ENCODE results near the gene SOX5. TPM values are rescaled to one million over a fixed set of nuclear protein-coding genes. Genes with fewer than 3 reads are reported as not detected.
A peak's percentile ranks its signal among the peaks of the same experiment; 100 is the strongest.

The SOX5 gene
- polyA plus RNA-seq, 1 of the 3 experiments (the other 2 are of a cell fraction): 0.21 TPM

DNA sequence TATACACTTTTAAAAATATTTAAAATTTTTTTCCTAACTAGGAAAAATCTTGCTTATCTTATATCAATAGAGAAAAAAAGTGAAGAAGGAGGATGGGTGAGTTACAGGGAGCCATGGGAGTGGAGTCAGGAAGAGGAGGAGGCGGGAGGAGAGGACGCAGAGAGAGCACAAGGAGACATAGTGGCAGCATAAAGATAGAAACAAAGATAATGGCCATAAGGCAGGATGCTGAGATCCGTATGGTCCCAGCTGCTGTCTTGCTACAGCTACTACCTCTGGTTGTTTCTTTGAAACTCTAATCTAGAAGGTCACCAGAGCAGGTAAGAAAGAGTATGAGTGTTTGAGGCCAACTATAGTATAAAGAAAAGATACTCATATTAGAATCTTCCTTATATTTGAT, 2.6 kb upstream of the SOX5 start:
- POLR2A ChIA-PET: no interaction called here
- no peaks in the 10 kb centered on the region for H3K9me2 ChIP-seq
- peaks cover 0 to 5% of the 10 kb centered on the region in 2 experiments; a peak in 2 of 4 replicates for H3K4me1 ChIP-seq (ENCODE audit: control insufficient read depth in 1 of 2, insufficient read depth in 2 of 2, low read depth in 1 of 2, low read length in 1 of 2)
- 57% methylated on average over 3 of the region's 3 CpGs for WGBS (ENCODE audit: low lambda C conversion rate)
- no peak overlapping the region for H3K27ac ChIP-seq (ENCODE audit: low read depth in 2 of 2, low read length in 1 of 2)
- TF ChIP-seq FOSL2 (IDR thresholded peaks at IDR 0.05; ENCODE audit: borderline replicate concordance, low read depth): no peak
- no peak for TF ChIP-seq FOXJ3 (CRISPR knock-in tag; IDR thresholded peaks at IDR 0.05)
- no peak for TF ChIP-seq EP300 (IDR thresholded peaks at IDR 0.05; ENCODE audit: borderline replicate concordance in 1 of 2, low read depth in 1 of 2, low read length in 1 of 2)
- TF ChIP-seq TAF1 (IDR thresholded peaks at IDR 0.05; ENCODE audit: borderline replicate concordance, low read depth, low read length): no peak
- no peak for TF ChIP-seq MEF2A (IDR thresholded peaks at IDR 0.05; ENCODE audit: borderline replicate concordance, low read depth)
- no peak for TF ChIP-seq RXRA (IDR thresholded peaks at IDR 0.05; ENCODE audit: borderline replicate concordance, low read depth)
- TF ChIP-seq NFIC (IDR thresholded peaks at IDR 0.05; ENCODE audit: borderline replicate concordance): no peak
- no peak for TF ChIP-seq USF2 (IDR thresholded peaks at IDR 0.05; ENCODE audit: borderline replicate concordance, low read depth, low read length)
- TF ChIP-seq FOXM1 (IDR thresholded peaks at IDR 0.05; ENCODE audit: low read depth): no peak
- DNase-seq: no peak
- H2AFZ ChIP-seq (ENCODE audit: low read depth): no peak overlapping the region
- no peak overlapping the region for H3K4me2 ChIP-seq
- H4K20me1 ChIP-seq (ENCODE audit: insufficient read depth): no peaks in the 10 kb centered on the region
- H3K9ac ChIP-seq: no peak overlapping the region
- H3K79me2 ChIP-seq (ENCODE audit: insufficient read depth): no peaks in the 10 kb centered on the region
- CTCF ChIA-PET: interaction anchor here (1.2 kb wide), 1 partner anchor 73 kb away, joined by 3 read pairs; no protein-coding TSS in a partner anchor
- no peaks in the 10 kb centered on the region for H3K36me3 ChIP-seq (replicated peaks in 1 of 2; ENCODE audit: control insufficient read depth in 1 of 2, insufficient read depth in 2 of 2, low read length in 1 of 2)
- H3K4me3 ChIP-seq (ENCODE audit: low read depth in 2 of 2, low read length in 1 of 2): no peak overlapping the region
- no peaks in the 10 kb centered on the region for H3F3A ChIP-seq (replicated peaks; ENCODE audit: insufficient read depth)
- H3K27me3 ChIP-seq (ENCODE audit: insufficient read depth): peaks cover 12% of the 10 kb centered on the region
- no peaks in the 10 kb centered on the region for H3K9me3 ChIP-seq

DNA sequence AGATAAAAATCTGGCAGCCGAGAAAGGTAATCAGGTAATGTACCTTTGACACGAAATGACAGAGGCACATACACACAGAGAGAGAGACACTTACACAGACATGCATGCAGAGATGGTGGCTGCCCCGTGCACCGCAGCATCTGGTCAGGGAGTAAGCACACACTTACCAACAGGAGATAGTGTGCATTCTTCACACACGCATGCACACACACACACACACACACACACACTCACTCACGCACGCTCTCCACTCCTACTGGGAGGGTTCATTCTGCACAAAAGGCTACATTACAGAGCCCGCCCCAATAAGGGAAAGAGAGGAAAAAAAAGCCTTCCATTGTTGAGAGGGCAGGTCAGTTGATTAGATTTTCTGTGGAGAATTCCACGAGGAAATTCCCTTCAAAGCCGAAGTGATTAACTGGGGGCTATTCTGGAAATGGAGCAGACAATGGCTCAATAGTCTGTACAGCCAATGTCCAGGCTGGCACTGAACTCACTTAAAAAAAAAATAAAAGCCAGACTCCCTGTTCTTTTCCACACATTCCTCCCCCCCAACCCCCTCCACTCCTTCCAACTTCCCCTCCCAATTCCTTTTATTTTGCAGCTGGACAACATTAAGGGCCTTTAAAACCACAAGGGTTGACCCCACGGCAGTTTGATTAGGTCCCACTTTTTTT, 1.4 kb upstream of the SOX5 start:
- H3K79me2 ChIP-seq (ENCODE audit: insufficient read depth): no peaks in the 10 kb centered on the region
- no peak overlapping the region for H2AFZ ChIP-seq (ENCODE audit: low read depth)
- no peaks in the 10 kb centered on the region for H4K20me1 ChIP-seq (ENCODE audit: insufficient read depth)
- 15% methylated on average over 11 of the region's 11 CpGs for WGBS (ENCODE audit: low lambda C conversion rate)
- DNase-seq: peak; percentile 9
- H3K4me3 ChIP-seq (ENCODE audit: low read depth in 2 of 2, low read length in 1 of 2): peak overlapping the region in 1 of 2 experiments; percentile 38; a peak in 2 of 4 replicates
- H3K27ac ChIP-seq (ENCODE audit: low read depth in 2 of 2, low read length in 1 of 2): no peak overlapping the region
- ChIA-PET CTCF (no interaction called here), POLR2A (no interaction called here)
- H3K9me2 ChIP-seq: no peaks in the 10 kb centered on the region
- H3F3A ChIP-seq (replicated peaks; ENCODE audit: insufficient read depth): no peaks in the 10 kb centered on the region
- H3K9me3 ChIP-seq: no peaks in the 10 kb centered on the region
- H3K36me3 ChIP-seq (replicated peaks in 1 of 2; ENCODE audit: control insufficient read depth in 1 of 2, insufficient read depth in 2 of 2, low read length in 1 of 2): no peaks in the 10 kb centered on the region
- no peak overlapping the region for H3K9ac ChIP-seq
- peak overlapping the region; percentile 69; the same call in 1 of the 2 replicates for H3K4me2 ChIP-seq
- peaks cover 12% of the 10 kb centered on the region for H3K27me3 ChIP-seq (ENCODE audit: insufficient read depth)
- peaks cover 0 to 5% of the 10 kb centered on the region in 2 experiments; a peak in 2 of 4 replicates for H3K4me1 ChIP-seq (ENCODE audit: control insufficient read depth in 1 of 2, insufficient read depth in 2 of 2, low read depth in 1 of 2, low read length in 1 of 2)
- TF ChIP-seq TEAD4 (IDR thresholded peaks at IDR 0.05; ENCODE audit: borderline replicate concordance, insufficient read depth): no peak
- no peak for TF ChIP-seq JUND (IDR thresholded peaks at IDR 0.05)
- no peak for TF ChIP-seq USF1 (IDR thresholded peaks at IDR 0.05; ENCODE audit: borderline replicate concordance, low read depth)
- TF ChIP-seq RAD21 (IDR thresholded peaks at IDR 0.05; ENCODE audit: low read length): no peak
- TF ChIP-seq CTCF (IDR thresholded peaks at IDR 0.05): no peak
- TF ChIP-seq MEF2A (IDR thresholded peaks at IDR 0.05; ENCODE audit: borderline replicate concordance, low read depth): no peak
- TF ChIP-seq NFIC (IDR thresholded peaks at IDR 0.05; ENCODE audit: borderline replicate concordance): no peak
- no peak for TF ChIP-seq GABPA (IDR thresholded peaks at IDR 0.05; ENCODE audit: low read depth)
- TF ChIP-seq TCF12 (IDR thresholded peaks at IDR 0.05): no peak
- no peak for TF ChIP-seq FOXM1 (IDR thresholded peaks at IDR 0.05; ENCODE audit: low read depth)
- TF ChIP-seq GATA2 (CRISPR knock-in tag; IDR thresholded peaks at IDR 0.05): no peak
- no peak for TF ChIP-seq YY1 (IDR thresholded peaks at IDR 0.05; ENCODE audit: low read depth)
- TF ChIP-seq USF2 (IDR thresholded peaks at IDR 0.05; ENCODE audit: borderline replicate concordance, low read depth, low read length): no peak
- TF ChIP-seq MXI1 (IDR thresholded peaks at IDR 0.05; ENCODE audit: low read depth, low read length): no peak
- TF ChIP-seq, protein P1, sequence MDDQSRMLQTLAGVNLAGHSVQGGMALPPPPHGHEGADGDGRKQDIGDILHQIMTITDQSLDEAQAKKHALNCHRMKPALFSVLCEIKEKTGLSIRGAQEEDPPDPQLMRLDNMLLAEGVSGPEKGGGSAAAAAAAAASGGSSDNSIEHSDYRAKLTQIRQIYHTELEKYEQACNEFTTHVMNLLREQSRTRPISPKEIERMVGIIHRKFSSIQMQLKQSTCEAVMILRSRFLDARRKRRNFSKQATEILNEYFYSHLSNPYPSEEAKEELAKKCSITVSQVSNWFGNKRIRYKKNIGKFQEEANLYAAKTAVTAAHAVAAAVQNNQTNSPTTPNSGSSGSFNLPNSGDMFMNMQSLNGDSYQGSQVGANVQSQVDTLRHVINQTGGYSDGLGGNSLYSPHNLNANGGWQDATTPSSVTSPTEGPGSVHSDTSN (IDR thresholded peaks at IDR 0.05): no peak

All from SK-N-SH (cell line).